Breast epithelium (tissue), 3 donors: ENCODE results near the gene GAS6.

Experiments
- POLR2AphosphoS5 ChIP-seq, 3 donors: sonication (generic); formaldehyde crosslinking; IDR thresholded peaks; one replicate each; pipeline ENCODE4 v1.6.1; 2017; ENCODE audit warnings: antibody characterized with exemption in 3 of 3
- TF ChIP-seq, protein P1 (sequence below), 3 donors: fragments of 450-650 bp; IDR thresholded peaks; one replicate each; pipeline ENCODE4 v1.5.1; 2016 to 2017; ENCODE audit warnings: antibody characterized with exemption in 3 of 3, mild to moderate bottlenecking in 3 of 3, moderate library complexity in 3 of 3

GRCh38 chr13:113834496-113835200 lies 29.2 kb downstream of the GAS6 start:
- TF ChIP-seq, protein P1, sequence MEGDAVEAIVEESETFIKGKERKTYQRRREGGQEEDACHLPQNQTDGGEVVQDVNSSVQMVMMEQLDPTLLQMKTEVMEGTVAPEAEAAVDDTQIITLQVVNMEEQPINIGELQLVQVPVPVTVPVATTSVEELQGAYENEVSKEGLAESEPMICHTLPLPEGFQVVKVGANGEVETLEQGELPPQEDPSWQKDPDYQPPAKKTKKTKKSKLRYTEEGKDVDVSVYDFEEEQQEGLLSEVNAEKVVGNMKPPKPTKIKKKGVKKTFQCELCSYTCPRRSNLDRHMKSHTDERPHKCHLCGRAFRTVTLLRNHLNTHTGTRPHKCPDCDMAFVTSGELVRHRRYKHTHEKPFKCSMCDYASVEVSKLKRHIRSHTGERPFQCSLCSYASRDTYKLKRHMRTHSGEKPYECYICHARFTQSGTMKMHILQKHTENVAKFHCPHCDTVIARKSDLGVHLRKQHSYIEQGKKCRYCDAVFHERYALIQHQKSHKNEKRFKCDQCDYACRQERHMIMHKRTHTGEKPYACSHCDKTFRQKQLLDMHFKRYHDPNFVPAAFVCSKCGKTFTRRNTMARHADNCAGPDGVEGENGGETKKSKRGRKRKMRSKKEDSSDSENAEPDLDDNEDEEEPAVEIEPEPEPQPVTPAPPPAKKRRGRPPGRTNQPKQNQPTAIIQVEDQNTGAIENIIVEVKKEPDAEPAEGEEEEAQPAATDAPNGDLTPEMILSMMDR (IDR thresholded peaks at IDR 0.05), result no peak
- no peak for TF ChIP-seq POLR2AphosphoS5 (IDR thresholded peaks at IDR 0.05)
